GM23338 (cell line): ENCODE results near the gene FAM9C.
"Not testable (repeated sequence)": the region's sequence is repeated elsewhere in the genome, so short reads cannot be mapped to it uniquely, and the experiment has no call there.

Source experiments
- CREB1 ChIP-seq: fragments of 250-450 bp; sonication (Bioruptor Pico); IDR thresholded peaks from 2 replicates; pipeline ENCODE4 v1.5.0; 2020; ENCODE audit warnings: low read depth, mild to moderate bottlenecking, moderate library complexity
- EZH2 ChIP-seq: fragments of 200-600 bp; sonication (generic); IDR thresholded peaks from one replicate; pipeline ENCODE4 v1.8.0; 2017; ENCODE audit warnings: antibody characterized with exemption, mild to moderate bottlenecking, low read depth; ENCODE audit not compliant: unreplicated experiment
- EZH2phosphoT487 ChIP-seq: fragments of 200-600 bp; sonication (generic); IDR thresholded peaks from one replicate; pipeline ENCODE4 v1.8.1; 2018; ENCODE audit warnings: antibody characterized with exemption; ENCODE audit not compliant: unreplicated experiment
- JUNB ChIP-seq: IDR thresholded peaks from one replicate; pipeline ENCODE4 v1.6.1; 2016; ENCODE audit warnings: antibody characterized with exemption; ENCODE audit not compliant: unreplicated experiment
- NANOG ChIP-seq: IDR thresholded peaks from 2 replicates; pipeline ENCODE4 v1.6.1; 2016; ENCODE audit warnings: antibody characterized with exemption, borderline replicate concordance
- POLR2AphosphoS5 ChIP-seq: IDR thresholded peaks from 2 replicates; pipeline ENCODE4 v1.6.1; 2016; ENCODE audit warnings: antibody characterized with exemption, low read depth
- STAT1 ChIP-seq: IDR thresholded peaks from one replicate; pipeline ENCODE4 v1.6.1; 2016; ENCODE audit warnings: antibody characterized with exemption; ENCODE audit not compliant: unreplicated experiment
- ZNF331 ChIP-seq: fragments of 250-450 bp; sonication (Bioruptor Pico); IDR thresholded peaks from 2 replicates; pipeline ENCODE4 v1.5.0; 2020; ENCODE audit warnings: low read depth, mild to moderate bottlenecking, moderate library complexity
- TF ChIP-seq, protein P1 (sequence below): IDR thresholded peaks from 2 replicates; pipeline ENCODE4 v1.6.1; 2016; ENCODE audit warnings: antibody characterized with exemption
- TF ChIP-seq, protein P2 (sequence below), 2 experiments: fragments of 200-600 bp in 1 of 2; sonication (generic) in 1 of 2; conservative IDR thresholded peaks; 2 replicates each; pipeline versions ENCODE4 v1.5.1 to v1.6.1; 2016 to 2017; ENCODE audit warnings: antibody characterized with exemption in 2 of 2, low read depth in 2 of 2, mild to moderate bottlenecking in 2 of 2, moderate library complexity in 1 of 2
- TF ChIP-seq, protein P3 (sequence below): IDR thresholded peaks from one replicate; pipeline ENCODE4 v1.6.1; 2018; ENCODE audit warnings: antibody characterized with exemption; ENCODE audit not compliant: unreplicated experiment
- TF ChIP-seq, protein P4 (sequence below): fragments of 250-450 bp; sonication (Bioruptor Pico); IDR thresholded peaks from 2 replicates; pipeline ENCODE4 v1.5.0; 2020; ENCODE audit warnings: mild to moderate bottlenecking, moderate library complexity

DNA sequence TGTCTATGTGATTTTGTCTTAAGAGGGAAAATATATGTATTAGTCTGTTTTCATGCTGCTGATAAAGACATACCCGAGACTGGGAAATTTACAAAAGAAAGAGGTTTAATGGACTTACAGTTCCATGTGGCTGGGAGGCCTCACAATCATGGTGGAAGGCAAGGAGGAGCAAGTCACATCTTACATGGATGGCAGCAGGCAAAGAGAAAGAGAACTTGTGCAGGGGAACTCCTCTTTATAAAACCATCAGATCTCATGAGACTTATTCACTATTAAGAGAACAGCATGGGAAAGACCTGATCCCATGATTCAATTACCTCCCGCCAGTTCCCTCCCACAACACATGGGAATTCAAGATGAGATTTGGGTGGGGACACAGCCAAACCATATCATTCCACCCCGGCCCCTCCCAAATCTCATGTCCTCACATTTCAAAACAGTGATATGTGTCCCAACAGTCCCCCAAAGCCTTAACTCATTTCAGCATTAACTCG, 16.8 kb upstream of the FAM9C start:
- TF ChIP-seq EZH2, POLR2AphosphoS5, CREB1, EZH2phosphoT487, JUNB, ZNF331, NANOG, STAT1: not testable (repeated sequence)
- TF ChIP-seq, protein P1, sequence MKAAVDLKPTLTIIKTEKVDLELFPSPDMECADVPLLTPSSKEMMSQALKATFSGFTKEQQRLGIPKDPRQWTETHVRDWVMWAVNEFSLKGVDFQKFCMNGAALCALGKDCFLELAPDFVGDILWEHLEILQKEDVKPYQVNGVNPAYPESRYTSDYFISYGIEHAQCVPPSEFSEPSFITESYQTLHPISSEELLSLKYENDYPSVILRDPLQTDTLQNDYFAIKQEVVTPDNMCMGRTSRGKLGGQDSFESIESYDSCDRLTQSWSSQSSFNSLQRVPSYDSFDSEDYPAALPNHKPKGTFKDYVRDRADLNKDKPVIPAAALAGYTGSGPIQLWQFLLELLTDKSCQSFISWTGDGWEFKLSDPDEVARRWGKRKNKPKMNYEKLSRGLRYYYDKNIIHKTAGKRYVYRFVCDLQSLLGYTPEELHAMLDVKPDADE, result not testable (repeated sequence)
- TF ChIP-seq, protein P2, sequence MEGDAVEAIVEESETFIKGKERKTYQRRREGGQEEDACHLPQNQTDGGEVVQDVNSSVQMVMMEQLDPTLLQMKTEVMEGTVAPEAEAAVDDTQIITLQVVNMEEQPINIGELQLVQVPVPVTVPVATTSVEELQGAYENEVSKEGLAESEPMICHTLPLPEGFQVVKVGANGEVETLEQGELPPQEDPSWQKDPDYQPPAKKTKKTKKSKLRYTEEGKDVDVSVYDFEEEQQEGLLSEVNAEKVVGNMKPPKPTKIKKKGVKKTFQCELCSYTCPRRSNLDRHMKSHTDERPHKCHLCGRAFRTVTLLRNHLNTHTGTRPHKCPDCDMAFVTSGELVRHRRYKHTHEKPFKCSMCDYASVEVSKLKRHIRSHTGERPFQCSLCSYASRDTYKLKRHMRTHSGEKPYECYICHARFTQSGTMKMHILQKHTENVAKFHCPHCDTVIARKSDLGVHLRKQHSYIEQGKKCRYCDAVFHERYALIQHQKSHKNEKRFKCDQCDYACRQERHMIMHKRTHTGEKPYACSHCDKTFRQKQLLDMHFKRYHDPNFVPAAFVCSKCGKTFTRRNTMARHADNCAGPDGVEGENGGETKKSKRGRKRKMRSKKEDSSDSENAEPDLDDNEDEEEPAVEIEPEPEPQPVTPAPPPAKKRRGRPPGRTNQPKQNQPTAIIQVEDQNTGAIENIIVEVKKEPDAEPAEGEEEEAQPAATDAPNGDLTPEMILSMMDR (conservative IDR thresholded peaks at IDR 0.05; ENCODE audit: low read depth in 2 of 2), result not testable (repeated sequence)
- TF ChIP-seq, protein P3, sequence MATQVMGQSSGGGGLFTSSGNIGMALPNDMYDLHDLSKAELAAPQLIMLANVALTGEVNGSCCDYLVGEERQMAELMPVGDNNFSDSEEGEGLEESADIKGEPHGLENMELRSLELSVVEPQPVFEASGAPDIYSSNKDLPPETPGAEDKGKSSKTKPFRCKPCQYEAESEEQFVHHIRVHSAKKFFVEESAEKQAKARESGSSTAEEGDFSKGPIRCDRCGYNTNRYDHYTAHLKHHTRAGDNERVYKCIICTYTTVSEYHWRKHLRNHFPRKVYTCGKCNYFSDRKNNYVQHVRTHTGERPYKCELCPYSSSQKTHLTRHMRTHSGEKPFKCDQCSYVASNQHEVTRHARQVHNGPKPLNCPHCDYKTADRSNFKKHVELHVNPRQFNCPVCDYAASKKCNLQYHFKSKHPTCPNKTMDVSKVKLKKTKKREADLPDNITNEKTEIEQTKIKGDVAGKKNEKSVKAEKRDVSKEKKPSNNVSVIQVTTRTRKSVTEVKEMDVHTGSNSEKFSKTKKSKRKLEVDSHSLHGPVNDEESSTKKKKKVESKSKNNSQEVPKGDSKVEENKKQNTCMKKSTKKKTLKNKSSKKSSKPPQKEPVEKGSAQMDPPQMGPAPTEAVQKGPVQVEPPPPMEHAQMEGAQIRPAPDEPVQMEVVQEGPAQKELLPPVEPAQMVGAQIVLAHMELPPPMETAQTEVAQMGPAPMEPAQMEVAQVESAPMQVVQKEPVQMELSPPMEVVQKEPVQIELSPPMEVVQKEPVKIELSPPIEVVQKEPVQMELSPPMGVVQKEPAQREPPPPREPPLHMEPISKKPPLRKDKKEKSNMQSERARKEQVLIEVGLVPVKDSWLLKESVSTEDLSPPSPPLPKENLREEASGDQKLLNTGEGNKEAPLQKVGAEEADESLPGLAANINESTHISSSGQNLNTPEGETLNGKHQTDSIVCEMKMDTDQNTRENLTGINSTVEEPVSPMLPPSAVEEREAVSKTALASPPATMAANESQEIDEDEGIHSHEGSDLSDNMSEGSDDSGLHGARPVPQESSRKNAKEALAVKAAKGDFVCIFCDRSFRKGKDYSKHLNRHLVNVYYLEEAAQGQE, result not testable (repeated sequence)
- TF ChIP-seq, protein P4, sequence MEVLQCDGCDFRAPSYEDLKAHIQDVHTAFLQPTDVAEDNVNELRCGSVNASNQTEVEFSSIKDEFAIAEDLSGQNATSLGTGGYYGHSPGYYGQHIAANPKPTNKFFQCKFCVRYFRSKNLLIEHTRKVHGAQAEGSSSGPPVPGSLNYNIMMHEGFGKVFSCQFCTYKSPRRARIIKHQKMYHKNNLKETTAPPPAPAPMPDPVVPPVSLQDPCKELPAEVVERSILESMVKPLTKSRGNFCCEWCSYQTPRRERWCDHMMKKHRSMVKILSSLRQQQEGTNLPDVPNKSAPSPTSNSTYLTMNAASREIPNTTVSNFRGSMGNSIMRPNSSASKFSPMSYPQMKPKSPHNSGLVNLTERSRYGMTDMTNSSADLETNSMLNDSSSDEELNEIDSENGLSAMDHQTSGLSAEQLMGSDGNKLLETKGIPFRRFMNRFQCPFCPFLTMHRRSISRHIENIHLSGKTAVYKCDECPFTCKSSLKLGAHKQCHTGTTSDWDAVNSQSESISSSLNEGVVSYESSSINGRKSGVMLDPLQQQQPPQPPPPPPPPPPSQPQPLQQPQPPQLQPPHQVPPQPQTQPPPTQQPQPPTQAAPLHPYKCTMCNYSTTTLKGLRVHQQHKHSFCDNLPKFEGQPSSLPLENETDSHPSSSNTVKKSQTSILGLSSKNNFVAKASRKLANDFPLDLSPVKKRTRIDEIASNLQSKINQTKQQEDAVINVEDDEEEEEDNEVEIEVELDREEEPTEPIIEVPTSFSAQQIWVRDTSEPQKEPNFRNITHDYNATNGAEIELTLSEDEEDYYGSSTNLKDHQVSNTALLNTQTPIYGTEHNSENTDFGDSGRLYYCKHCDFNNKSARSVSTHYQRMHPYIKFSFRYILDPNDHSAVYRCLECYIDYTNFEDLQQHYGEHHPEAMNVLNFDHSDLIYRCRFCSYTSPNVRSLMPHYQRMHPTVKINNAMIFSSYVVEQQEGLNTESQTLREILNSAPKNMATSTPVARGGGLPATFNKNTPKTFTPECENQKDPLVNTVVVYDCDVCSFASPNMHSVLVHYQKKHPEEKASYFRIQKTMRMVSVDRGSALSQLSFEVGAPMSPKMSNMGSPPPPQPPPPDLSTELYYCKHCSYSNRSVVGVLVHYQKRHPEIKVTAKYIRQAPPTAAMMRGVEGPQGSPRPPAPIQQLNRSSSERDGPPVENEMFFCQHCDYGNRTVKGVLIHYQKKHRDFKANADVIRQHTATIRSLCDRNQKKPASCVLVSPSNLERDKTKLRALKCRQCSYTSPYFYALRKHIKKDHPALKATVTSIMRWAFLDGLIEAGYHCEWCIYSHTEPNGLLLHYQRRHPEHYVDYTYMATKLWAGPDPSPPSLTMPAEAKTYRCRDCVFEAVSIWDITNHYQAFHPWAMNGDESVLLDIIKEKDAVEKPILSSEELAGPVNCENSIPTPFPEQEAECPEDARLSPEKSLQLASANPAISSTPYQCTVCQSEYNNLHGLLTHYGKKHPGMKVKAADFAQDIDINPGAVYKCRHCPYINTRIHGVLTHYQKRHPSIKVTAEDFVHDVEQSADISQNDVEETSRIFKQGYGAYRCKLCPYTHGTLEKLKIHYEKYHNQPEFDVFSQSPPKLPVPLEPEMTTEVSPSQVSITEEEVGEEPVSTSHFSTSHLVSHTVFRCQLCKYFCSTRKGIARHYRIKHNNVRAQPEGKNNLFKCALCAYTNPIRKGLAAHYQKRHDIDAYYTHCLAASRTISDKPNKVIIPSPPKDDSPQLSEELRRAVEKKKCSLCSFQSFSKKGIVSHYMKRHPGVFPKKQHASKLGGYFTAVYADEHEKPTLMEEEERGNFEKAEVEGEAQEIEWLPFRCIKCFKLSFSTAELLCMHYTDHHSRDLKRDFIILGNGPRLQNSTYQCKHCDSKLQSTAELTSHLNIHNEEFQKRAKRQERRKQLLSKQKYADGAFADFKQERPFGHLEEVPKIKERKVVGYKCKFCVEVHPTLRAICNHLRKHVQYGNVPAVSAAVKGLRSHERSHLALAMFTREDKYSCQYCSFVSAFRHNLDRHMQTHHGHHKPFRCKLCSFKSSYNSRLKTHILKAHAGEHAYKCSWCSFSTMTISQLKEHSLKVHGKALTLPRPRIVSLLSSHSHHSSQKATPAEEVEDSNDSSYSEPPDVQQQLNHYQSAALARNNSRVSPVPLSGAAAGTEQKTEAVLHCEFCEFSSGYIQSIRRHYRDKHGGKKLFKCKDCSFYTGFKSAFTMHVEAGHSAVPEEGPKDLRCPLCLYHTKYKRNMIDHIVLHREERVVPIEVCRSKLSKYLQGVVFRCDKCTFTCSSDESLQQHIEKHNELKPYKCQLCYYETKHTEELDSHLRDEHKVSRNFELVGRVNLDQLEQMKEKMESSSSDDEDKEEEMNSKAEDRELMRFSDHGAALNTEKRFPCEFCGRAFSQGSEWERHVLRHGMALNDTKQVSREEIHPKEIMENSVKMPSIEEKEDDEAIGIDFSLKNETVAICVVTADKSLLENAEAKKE, result not testable (repeated sequence)
